HG03159 (cell line): ENCODE data around the gene CFAP53.
A peak's percentile ranks its signal among the peaks of the same experiment; 100 is the strongest.
"Not testable (repeated sequence)": the region's sequence is repeated elsewhere in the genome, so short reads cannot be mapped to it uniquely, and the experiment has no call there.

Experiments used
- ATAC-seq: cut with Tn5 transposase; IDR thresholded peaks from one replicate; pipeline ENCODE4 v1.9.1; 2021; ENCODE audit warnings: mild to moderate bottlenecking, moderate library complexity; ENCODE audit not compliant: unreplicated experiment

CFAP53 gene, protein sequence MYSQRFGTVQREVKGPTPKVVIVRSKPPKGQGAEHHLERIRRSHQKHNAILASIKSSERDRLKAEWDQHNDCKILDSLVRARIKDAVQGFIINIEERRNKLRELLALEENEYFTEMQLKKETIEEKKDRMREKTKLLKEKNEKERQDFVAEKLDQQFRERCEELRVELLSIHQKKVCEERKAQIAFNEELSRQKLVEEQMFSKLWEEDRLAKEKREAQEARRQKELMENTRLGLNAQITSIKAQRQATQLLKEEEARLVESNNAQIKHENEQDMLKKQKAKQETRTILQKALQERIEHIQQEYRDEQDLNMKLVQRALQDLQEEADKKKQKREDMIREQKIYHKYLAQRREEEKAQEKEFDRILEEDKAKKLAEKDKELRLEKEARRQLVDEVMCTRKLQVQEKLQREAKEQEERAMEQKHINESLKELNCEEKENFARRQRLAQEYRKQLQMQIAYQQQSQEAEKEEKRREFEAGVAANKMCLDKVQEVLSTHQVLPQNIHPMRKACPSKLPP

GRCh38 chr18:50266248-50266704, at the start of gene CFAP53:
CFAP53 (minus strand) TSS chr18:50266495; CDS start chr18:50266404, 91 bp downstream.
- peak; percentile 70 for ATAC-seq

GRCh38 chr18:50315100-50315871, 49.0 kb upstream of the CFAP53 start:
- ATAC-seq: peak; percentile 69

GRCh38 chr18:50313873-50314460, 47.7 kb upstream of the CFAP53 start:
- no peak for ATAC-seq

GRCh38 chr18:50313031-50313607, 46.8 kb upstream of the CFAP53 start:
- peak; percentile 22 for ATAC-seq

- peak; percentile 74 for ATAC-seq
These were observed 46.2 kb upstream of the CFAP53 start for GRCh38 chr18:50312296-50313030.

DNA sequence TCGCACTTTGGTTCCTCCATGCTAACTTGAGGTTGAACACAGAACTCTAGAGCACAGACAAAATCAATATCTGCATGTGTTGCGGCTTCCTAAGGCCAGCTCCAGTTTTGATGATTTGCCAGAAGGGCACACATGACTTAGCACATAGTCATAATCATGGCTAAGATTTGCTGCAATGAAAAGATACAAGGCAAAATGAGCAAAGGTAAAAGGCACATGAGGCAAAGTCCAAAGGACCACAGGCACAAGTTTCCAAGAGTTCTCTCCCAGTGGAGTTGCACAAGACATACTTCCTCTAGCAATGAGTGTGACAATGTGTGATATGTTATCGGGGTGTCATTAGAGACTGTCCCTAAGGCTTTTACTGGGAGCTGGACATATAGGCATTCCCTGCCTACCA, 45.4 kb upstream of the CFAP53 start:
- no peak for ATAC-seq

DNA sequence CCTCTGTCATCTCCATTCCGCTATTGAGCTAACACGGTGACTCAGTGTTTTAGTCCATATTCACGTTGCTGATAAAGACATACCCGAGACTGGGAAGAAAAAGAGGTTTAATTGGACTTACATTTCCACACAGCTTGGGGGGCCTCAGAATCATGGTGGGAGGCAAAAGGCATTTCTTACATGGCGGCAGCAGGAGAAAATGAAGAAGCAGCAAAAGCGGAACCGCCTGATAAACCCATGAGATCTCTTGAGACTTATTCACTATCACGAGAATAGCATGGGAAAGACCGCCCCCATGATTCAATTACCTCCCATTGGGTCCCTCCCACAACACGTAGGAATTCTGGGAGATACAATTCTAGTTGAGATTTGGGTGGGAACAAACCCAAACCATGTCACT, 43.8 kb upstream of the CFAP53 start:
- no peak for ATAC-seq

GRCh38 chr18:50308851-50309250, 42.6 kb upstream of the CFAP53 start:
- ATAC-seq: not testable (repeated sequence)

DNA sequence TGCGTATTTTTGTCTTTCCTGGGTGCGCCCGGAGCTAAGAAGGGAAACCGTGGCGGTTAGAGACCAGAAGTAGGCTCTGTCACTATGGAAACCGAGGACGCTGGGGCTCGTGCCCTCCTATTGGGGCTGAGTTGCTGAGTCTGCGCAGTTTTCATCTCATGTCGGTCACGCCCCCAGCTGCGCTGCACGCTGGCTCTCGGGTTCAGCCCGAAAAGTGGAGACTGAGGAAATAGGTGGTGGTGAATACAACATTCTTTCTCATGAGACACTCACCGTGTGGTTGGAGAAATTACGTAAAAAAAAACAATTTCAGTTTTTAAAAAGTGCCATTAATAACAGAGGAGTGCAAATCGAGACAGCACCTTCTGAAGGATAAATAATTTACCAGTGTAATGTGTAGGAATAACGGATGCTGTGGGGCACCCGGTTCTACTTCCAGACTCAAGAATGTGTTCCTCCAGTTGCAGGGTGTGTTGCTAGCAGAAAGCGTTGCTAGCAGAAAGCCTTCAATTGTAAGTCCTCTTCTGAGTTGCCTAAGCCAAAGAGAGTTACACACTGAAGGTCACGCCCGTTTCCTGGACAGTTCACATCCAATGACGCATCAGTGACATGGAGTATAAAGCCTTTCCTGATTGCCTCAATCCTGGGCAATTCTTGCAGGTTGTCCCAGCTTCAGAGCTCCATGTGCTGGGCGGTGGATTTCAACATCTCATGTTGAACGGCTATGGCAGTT, 41.6 kb upstream of the CFAP53 start:
- ATAC-seq: peak; percentile 91

DNA sequence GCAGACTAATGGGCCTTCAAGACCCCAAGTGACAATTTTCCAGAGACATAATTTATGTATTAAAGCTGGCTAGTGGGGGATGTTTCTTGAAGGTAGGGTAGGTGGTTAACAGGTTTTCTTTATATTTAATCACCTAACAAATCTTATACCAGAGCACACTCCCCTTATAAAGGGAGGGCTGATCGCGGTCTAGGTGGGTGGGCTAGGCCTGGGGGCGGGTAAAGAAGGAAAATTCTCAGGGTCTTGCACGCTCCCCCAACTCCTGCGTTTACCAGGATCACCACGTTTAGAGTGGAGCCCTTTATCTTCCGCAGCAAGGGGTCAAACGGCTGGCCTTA, 41.1 kb upstream of the CFAP53 start:
- ATAC-seq: peak; percentile 13

GRCh38 chr18:50306944-50307343, 40.6 kb upstream of the CFAP53 start:
- ATAC-seq: no peak

DNA sequence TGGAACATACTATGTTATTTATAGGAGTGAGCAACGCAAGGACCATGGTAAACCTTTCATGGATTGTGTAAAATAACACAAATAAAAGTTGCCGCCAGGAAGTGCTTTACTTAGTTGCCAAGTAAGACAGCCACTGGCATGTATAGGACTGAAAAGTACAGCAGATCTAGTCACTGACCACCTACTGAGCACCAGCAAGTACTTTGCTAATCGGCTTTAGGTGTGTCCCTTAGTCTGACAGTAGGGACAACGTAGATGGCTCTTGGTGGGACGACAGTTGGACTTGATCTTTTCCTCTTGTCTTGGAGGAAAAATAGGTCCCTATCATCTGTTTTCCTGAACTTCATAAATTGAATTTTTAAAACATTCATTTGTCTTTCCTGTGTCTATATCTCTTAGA, 34.8 kb upstream of the CFAP53 start:
- no peak for ATAC-seq

GRCh38 chr18:50299626-50300388, 33.5 kb upstream of the CFAP53 start:
- no peak for ATAC-seq

DNA sequence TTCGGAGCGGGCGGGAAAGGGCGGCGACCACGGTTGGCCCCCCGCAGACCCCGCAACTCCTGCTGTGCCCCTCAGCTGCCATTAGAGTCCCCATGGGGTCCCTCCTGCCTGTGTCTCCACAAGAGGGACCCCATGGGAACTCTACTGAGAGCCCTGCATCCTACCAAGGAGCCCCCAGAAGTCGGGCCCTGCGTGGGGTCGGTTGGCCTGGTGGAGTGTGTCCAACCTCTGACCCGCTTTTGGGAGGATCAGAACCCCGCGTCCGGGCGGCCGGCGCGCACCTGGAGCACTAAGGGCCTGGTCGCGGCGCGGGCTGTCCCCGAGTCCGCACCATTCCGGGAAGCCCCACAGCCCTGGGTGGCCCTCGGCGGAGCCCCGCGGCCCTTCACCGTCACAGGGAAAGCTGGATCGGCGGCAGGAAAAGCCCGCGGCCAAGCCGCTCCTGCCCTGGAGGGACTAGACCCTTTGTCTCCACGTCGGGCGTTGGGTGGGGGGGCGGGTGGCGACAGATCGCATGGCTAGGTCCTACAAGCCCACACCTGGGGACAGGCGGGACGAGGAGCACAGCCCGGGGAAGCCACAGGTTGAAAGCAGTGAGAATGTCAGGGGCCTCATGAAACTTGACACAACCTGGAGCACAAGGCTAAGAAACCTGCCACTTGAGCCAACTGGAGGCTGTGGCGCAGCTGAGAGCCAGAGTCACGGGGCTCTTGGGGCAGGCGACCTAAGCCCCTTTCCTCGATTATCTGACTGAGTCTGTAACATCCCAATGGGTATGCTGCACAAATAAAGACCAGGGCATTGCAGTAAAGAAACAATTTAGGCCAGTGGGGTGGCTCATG, 32.4 kb upstream of the CFAP53 start:
- ATAC-seq: no peak

- ATAC-seq: peak; percentile 99
These were observed 31.5 kb upstream of the CFAP53 start for GRCh38 chr18:50297621-50298442.

- ATAC-seq: no peak
These were observed 26.7 kb upstream of the CFAP53 start for GRCh38 chr18:50293039-50293438.

- no peak for ATAC-seq
These were observed 22.8 kb upstream of the CFAP53 start for GRCh38 chr18:50289108-50289443.
